NCI-H128 (cell line): ENCODE data around the gene KRT40.
"Not testable (repeated sequence)": the region's sequence is repeated elsewhere in the genome, so short reads cannot be mapped to it uniquely, and the experiment has no call there.

Source experiments
- DNase-seq: peaks from one replicate; lab custom pipeline; 2025; ENCODE audit not compliant: unreplicated experiment; lab: John Stamatoyannopoulos, UW

The KRT40 gene

GRCh38 chr17:40984226-40984625, at the start of gene KRT40:
TSS of gene KRT40 (minus strand) at chr17:40984326. CDS start at chr17:40984273, 53 bp downstream.
- DNase-seq: no peak

GRCh38 chr17:41029633-41030245, 45.6 kb upstream of the KRT40 start, which contains the start of gene KRTAP1-4:
TSS of gene KRTAP1-4 (minus strand) at chr17:41030195. CDS start at chr17:41030078, 117 bp downstream.
- DNase-seq: no peak

- DNase-seq: no peak
These were observed 42.8 kb upstream of the KRT40 start, which contains the start of gene KRTAP1-5 for GRCh38 chr17:41026715-41027471. TSS of gene KRTAP1-5 (minus strand) at chr17:41027208. CDS start at chr17:41027155, 53 bp downstream.

- DNase-seq: no peak
These were observed 40.6 kb upstream of the KRT40 start for GRCh38 chr17:41024697-41025096.

GRCh38 chr17:41020336-41020735, 36.2 kb upstream of the KRT40 start:
- DNase-seq: no peak

GRCh38 chr17:41019415-41019814, 35.3 kb upstream of the KRT40 start:
- DNase-seq: no peak

- no peak for DNase-seq
These were observed 34.4 kb upstream of the KRT40 start for GRCh38 chr17:41018541-41018940.

- no peak for DNase-seq
These were observed 32.6 kb upstream of the KRT40 start for GRCh38 chr17:41016578-41017215.

GRCh38 chr17:41015454-41015853, 31.3 kb upstream of the KRT40 start:
- no peak for DNase-seq

GRCh38 chr17:41013606-41014005, 29.5 kb upstream of the KRT40 start:
- DNase-seq: no peak

GRCh38 chr17:41013181-41013580, 29.1 kb upstream of the KRT40 start:
- DNase-seq: no peak

GRCh38 chr17:41012326-41013120, 28.4 kb upstream of the KRT40 start:
- DNase-seq: no peak

GRCh38 chr17:41010441-41010840, 26.3 kb upstream of the KRT40 start:
- no peak for DNase-seq

- DNase-seq: no peak
These were observed 25.8 kb upstream of the KRT40 start for GRCh38 chr17:41009936-41010335.

GRCh38 chr17:41009301-41009760, 25.2 kb upstream of the KRT40 start:
- no peak for DNase-seq

- peak; percentile 3 for DNase-seq
These were observed 24.7 kb upstream of the KRT40 start, which contains the start of gene KRTAP3-1 for GRCh38 chr17:41008811-41009210. TSS of gene KRTAP3-1 (minus strand) at chr17:41009128. CDS start at chr17:41009074, 54 bp downstream.

- DNase-seq: no peak
These were observed 20.3 kb upstream of the KRT40 start for GRCh38 chr17:41004397-41004796.

GRCh38 chr17:41003926-41004325, 19.8 kb upstream of the KRT40 start:
- DNase-seq: no peak

- no peak for DNase-seq
These were observed 18.7 kb upstream of the KRT40 start for GRCh38 chr17:41002814-41003213.

GRCh38 chr17:41001795-41002194, 17.7 kb upstream of the KRT40 start:
- no peak for DNase-seq

GRCh38 chr17:40999563-40999962, 15.4 kb upstream of the KRT40 start, which contains the start of gene KRTAP3-2:
TSS of gene KRTAP3-2 (minus strand) at chr17:40999906. CDS start at chr17:40999853, 53 bp downstream.
- not testable (repeated sequence) for DNase-seq
